Esophagus squamous epithelium (tissue), 4 donors: ENCODE results near the gene CPLX1.

Experiments
- CTCF ChIP-seq, 6 experiments: fragments of 450-650 bp in 4 of 6; fragments of 200-600 bp in 2 of 6; sonication (generic) in 2 of 6; IDR thresholded peaks; one replicate each; pipeline ENCODE4 v1.5.1; 2016 to 2019; ENCODE audit warnings: antibody characterized with exemption in 6 of 6, mild to moderate bottlenecking in 4 of 6, moderate library complexity in 4 of 6
- POLR2A ChIP-seq, 4 donors: fragments of 450-650 bp; IDR thresholded peaks; one replicate each; pipeline ENCODE4 v1.6.1; 2017; ENCODE audit warnings: antibody characterized with exemption in 4 of 4, mild to moderate bottlenecking in 4 of 4, moderate library complexity in 3 of 4

GRCh38 chr4:823176-823760, 2.7 kb downstream of the CPLX1 start:
- TF ChIP-seq CTCF (IDR thresholded peaks at IDR 0.05) (no peak), POLR2A (IDR thresholded peaks at IDR 0.05) (no peak)
